K562 (cell line): ENCODE results near the gene GSDME. TPM values are rescaled to one million over a fixed set of nuclear protein-coding genes. Genes with fewer than 3 reads are reported as not detected.

Experiments used
- ARID3A ChIP-seq: IDR thresholded peaks from 2 replicates; pipeline ENCODE4 v1.6.1; 2012; ENCODE audit warnings: low read depth, low read length, improper control_type of control experiment, borderline replicate concordance
- BRF2 ChIP-seq: IDR thresholded peaks from 3 replicates; pipeline ENCODE4 v1.6.1; 2011; ENCODE audit warnings: borderline replicate concordance, mild to moderate bottlenecking; ENCODE audit not compliant: insufficient read length, insufficient read depth
- DMBX1 ChIP-seq: fragments of 250-450 bp; sonication (Bioruptor Pico); IDR thresholded peaks from 2 replicates; pipeline ENCODE4 v1.8.0; 2022; ENCODE audit warnings: inconsistent platforms, mild to moderate bottlenecking, moderate library complexity, borderline replicate concordance
- DPF2 ChIP-seq: fragments of 450-650 bp; IDR thresholded peaks from 2 replicates; pipeline ENCODE4 v1.6.1; 2016
- E4F1 ChIP-seq: fragments of 250-450 bp; sonication (Bioruptor Pico); IDR thresholded peaks from 2 replicates; pipeline ENCODE4 v1.5.0; 2021; ENCODE audit warnings: mild to moderate bottlenecking, borderline replicate concordance
- FOXA1 ChIP-seq: fragments of 450-650 bp; IDR thresholded peaks from 2 replicates; pipeline ENCODE4 v1.6.1; 2016; ENCODE audit warnings: mild to moderate bottlenecking, borderline replicate concordance
- FOXK2 ChIP-seq, 2 experiments: fragments of 450-650 bp; IDR thresholded peaks in 1 of 2; conservative IDR thresholded peaks in 1 of 2; 2 replicates each; pipeline ENCODE4 v1.6.1; 2016; ENCODE audit warnings: low read depth in 2 of 2, mild to moderate bottlenecking in 1 of 2
- FUS ChIP-seq: fragments of 200-400 bp; formaldehyde crosslinking; optimal IDR thresholded peaks from 2 replicates; pipeline ENCODE3; 2017; ENCODE audit warnings: low read depth, low read length
- GATAD2A ChIP-seq: fragments of 450-650 bp; IDR thresholded peaks from 2 replicates; pipeline ENCODE4 v1.6.1; 2017
- HBP1 ChIP-seq: fragments of 450-650 bp; formaldehyde crosslinking; IDR thresholded peaks from 2 replicates; pipeline ENCODE4 v1.4.0; 2022; ENCODE audit warnings: missing genetic modification characterization
- HCFC1 ChIP-seq: IDR thresholded peaks from 2 replicates; pipeline ENCODE4 v1.6.1; 2012; ENCODE audit warnings: low read depth, low read length, improper control_type of control experiment
- RB1 ChIP-seq: fragments of 450-650 bp; IDR thresholded peaks from 2 replicates; pipeline ENCODE4 v1.6.1; 2017; ENCODE audit warnings: low read depth, mild to moderate bottlenecking
- SRSF1 ChIP-seq: fragments of 200-400 bp; formaldehyde crosslinking; IDR thresholded peaks from 2 replicates; pipeline ENCODE4 v1.6.1; 2017; ENCODE audit warnings: mild to moderate bottlenecking, low read depth, low read length, moderate library complexity
- TAF15 ChIP-seq: fragments of 200-400 bp; formaldehyde crosslinking; IDR thresholded peaks from 2 replicates; pipeline ENCODE4 v1.6.1; 2017; ENCODE audit warnings: mild to moderate bottlenecking, low read depth, low read length, moderate library complexity
- TAF9B ChIP-seq: fragments of 450-650 bp; IDR thresholded peaks from 2 replicates; pipeline ENCODE4 v1.6.1; 2018; ENCODE audit warnings: mild to moderate bottlenecking; ENCODE audit not compliant: partially characterized antibody
- ZBTB17 ChIP-seq: fragments of 450-650 bp; formaldehyde crosslinking; IDR thresholded peaks from 2 replicates; pipeline ENCODE4 v1.4.0; 2020; ENCODE audit warnings: mild to moderate bottlenecking
- ZC3H4 ChIP-seq: sonication (generic); formaldehyde crosslinking; IDR thresholded peaks from 2 replicates; pipeline ENCODE4 v1.9.0; 2021; ENCODE audit warnings: missing genetic modification reagents, borderline replicate concordance
- ZNF324 ChIP-seq: fragments of 250-450 bp; sonication (Bioruptor Pico); IDR thresholded peaks from 2 replicates; pipeline ENCODE4 v1.4.0; 2020; ENCODE audit warnings: mild to moderate bottlenecking
- ZNF511 ChIP-seq: sonication (generic); formaldehyde crosslinking; IDR thresholded peaks from 2 replicates; pipeline ENCODE4 v1.8.0; 2022; ENCODE audit warnings: mild to moderate bottlenecking, missing genetic modification reagents
- ZNF57 ChIP-seq: fragments of 450-650 bp; formaldehyde crosslinking; IDR thresholded peaks from 2 replicates; pipeline ENCODE4 v1.4.0; 2020; ENCODE audit warnings: mild to moderate bottlenecking, moderate library complexity
- ZNF586 ChIP-seq: fragments of 450-650 bp; formaldehyde crosslinking; conservative IDR thresholded peaks from 2 replicates; pipeline ENCODE4 v1.4.0; 2020; ENCODE audit warnings: mild to moderate bottlenecking, moderate library complexity
- ZNF717 ChIP-seq: fragments of 250-450 bp; sonication (Bioruptor Pico); IDR thresholded peaks from 2 replicates; pipeline ENCODE4 v1.5.0; 2021
- ZNF75A ChIP-seq: fragments of 450-650 bp; formaldehyde crosslinking; IDR thresholded peaks from 2 replicates; pipeline ENCODE4 v1.4.0; 2020; ENCODE audit warnings: mild to moderate bottlenecking
- polyA plus RNA-seq, 8 experiments: library from polyadenylated mRNA; depleted of rRNA in 4 of 8; stranded (reverse) in 5 of 8; unstranded in 3 of 8; fragments of >200 nt; fragmentation: Nextera tagmentation in 2 of 8; fragmentation: Illumina TruSeq in 1 of 8; extraction: Ambion mirVana in 2 of 8; extraction: Trizol in 1 of 8; gene quantifications; 2 replicates each; pipeline versions ENCODE4 v1.2.1 to v1.2.3, GENCODE V29; 2011 to 2014; ENCODE audit warnings: inconsistent platforms in 1 of 8, missing spikeins in 1 of 8
- total RNA-seq, 7 experiments: library from RNA; depleted of rRNA in 6 of 7; stranded (reverse); fragments of >200 nt in 6 of 7; fragmentation: Illumina TruSeq in 2 of 7; extraction: Trizol in 2 of 7; gene quantifications; 2 replicates each; pipeline versions ENCODE4 v1.2.1 to v1.2.3, GENCODE V29; 2011 to 2021; ENCODE audit warnings: low replicate concordance in 1 of 7

Gene GSDME
- total and polyA plus RNA-seq, 9 of the 15 experiments (the other 6 are each of a cell fraction or from before 2014, with no cell fraction given), result 0.37 to 1.9 (median 0.62) TPM

- TF ChIP-seq ARID3A (no peak), E4F1 (no peak), FOXA1 (no peak), ZNF75A (CRISPR knock-in tag) (no peak), TAF15 (no peak), HBP1 (CRISPR knock-in tag) (no peak), GATAD2A (no peak), ZNF324 (CRISPR knock-in tag) (no peak), SRSF1 (no peak), ZNF717 (CRISPR knock-in tag) (no peak), ZNF57 (CRISPR knock-in tag) (no peak), RB1 (no peak), HCFC1 (no peak), FOXK2 (conservative IDR thresholded peaks at IDR 0.05 in 1 of 2, IDR thresholded peaks at IDR 0.05 in 1 of 2; ENCODE audit: low read depth in 2 of 2) (no peak), FUS (no peak), BRF2 (no peak), DMBX1 (CRISPR knock-in tag) (no peak), ZBTB17 (CRISPR knock-in tag) (no peak), ZNF586 (no peak), ZC3H4 (CRISPR knock-in tag) (no peak), DPF2 (0 out of 2 replicates have a peak, but pooled peaks have one; percentile 28), TAF9B (no peak), ZNF511 (no peak)
Observed at GRCh38 chr7:24725554-24726241, 31.6 kb downstream of the GSDME start (continued).
